IMR-90 (cell line): ENCODE measurements around the gene GPR158. TPM values are rescaled to one million over a fixed set of nuclear protein-coding genes. Genes with fewer than 3 reads are reported as not detected.

Experiments
- ATAC-seq: fragments of 200-7000 bp; cut with Tn5 transposase; 2 replicates; pipeline ENCODE4 v1.9.1; 2020; ENCODE audit warnings: low read depth, mild to moderate bottlenecking, moderate library complexity
- BruUV-seq: library from RNA; stranded (reverse); fragments of 400-500 nt; replicated peaks from 2 replicates; lab custom pipeline; 2021; lab: Mats Ljungman, UMichigan
- CTCF ChIA-PET: fragments of 300-600 bp; formaldehyde crosslinking; extraction: SDS; loops from one replicate; lab custom pipeline; 2021; ENCODE audit warnings: antibody characterized with exemption; lab: Yijun Ruan, JAX
- POLR2A ChIA-PET: fragments of 300-600 bp; sonication (Branson Sonifier 250); formaldehyde crosslinking; loops from one replicate; lab custom pipeline; 2022; ENCODE audit warnings: antibody characterized with exemption; ENCODE audit not compliant: unreplicated experiment; lab: Charles Lee
- DNase-seq: peaks from one replicate; pipeline ENCODE4 v3.0.0; 2013
- H2AFZ ChIP-seq: replicated peaks from 2 replicates; pipeline ENCODE3; 2013; ENCODE audit warnings: low read length, mild to moderate bottlenecking; ENCODE audit not compliant: poor library complexity
- H2AK5ac ChIP-seq: 2 replicates; pipeline ENCODE4 v1.6.1; 2013; ENCODE audit warnings: low read depth, low read length, inconsistent platforms
- H2AK9ac ChIP-seq: replicated peaks from 2 replicates; pipeline ENCODE3; 2013; ENCODE audit warnings: mild to moderate bottlenecking, low read depth, low read length, moderate library complexity; ENCODE audit not compliant: poor library complexity
- H2BK120ac ChIP-seq: 2 replicates; pipeline ENCODE4 v1.6.1; 2013; ENCODE audit warnings: low read depth, low read length, inconsistent platforms
- H2BK15ac ChIP-seq: 3 replicates; pipeline ENCODE4 v1.6.1; 2013; ENCODE audit warnings: low read depth, low read length, inconsistent platforms
- H2BK20ac ChIP-seq: 2 replicates; pipeline ENCODE4 v1.6.1; 2013; ENCODE audit warnings: low read depth, mild to moderate bottlenecking, inconsistent platforms, low read length, moderate library complexity
- H2BK5ac ChIP-seq: 2 replicates; pipeline ENCODE4 v1.6.1; 2013; ENCODE audit warnings: mild to moderate bottlenecking, low read depth, low read length, inconsistent platforms; ENCODE audit not compliant: poor library complexity, severe bottlenecking
- H3K14ac ChIP-seq: replicated peaks from 2 replicates; pipeline ENCODE4 v1.6.1; 2013; ENCODE audit warnings: low read depth, low read length, inconsistent platforms
- H3K18ac ChIP-seq: 2 replicates; pipeline ENCODE4 v1.6.1; 2013; ENCODE audit warnings: low read depth, low read length, control low read depth
- H3K23ac ChIP-seq: 2 replicates; pipeline ENCODE4 v1.6.1; 2013; ENCODE audit warnings: low read depth, low read length, inconsistent platforms
- H3K27ac ChIP-seq: 2 replicates; pipeline ENCODE4 v1.5.1; 2013; ENCODE audit warnings: mild to moderate bottlenecking, control low read depth, low read length; ENCODE audit not compliant: insufficient read depth
- H3K27me3 ChIP-seq: 2 replicates; pipeline ENCODE4 v1.6.1; 2013; ENCODE audit warnings: low read length; ENCODE audit not compliant: control insufficient read depth, insufficient read depth
- H3K36me3 ChIP-seq: 2 replicates; pipeline ENCODE4 v1.6.1; 2013; ENCODE audit warnings: low read length, mixed read lengths; ENCODE audit not compliant: control insufficient read depth, insufficient read depth
- H3K4ac ChIP-seq: 2 replicates; pipeline ENCODE4 v1.6.1; 2013; ENCODE audit warnings: low read depth, low read length, inconsistent platforms
- H3K4me1 ChIP-seq: 2 replicates; pipeline ENCODE4 v1.6.1; 2013; ENCODE audit warnings: low read length, mixed read lengths; ENCODE audit not compliant: control insufficient read depth, insufficient read depth
- H3K4me2 ChIP-seq: 2 replicates; pipeline ENCODE4 v1.6.1; 2013; ENCODE audit warnings: low read depth, mild to moderate bottlenecking, control low read depth, low read length, moderate library complexity
- H3K4me3 ChIP-seq: 2 replicates; pipeline ENCODE4 v1.5.1; 2013; ENCODE audit warnings: low read depth, mild to moderate bottlenecking, control low read depth, low read length, moderate library complexity; ENCODE audit not compliant: insufficient read depth
- H3K56ac ChIP-seq: 2 replicates; pipeline ENCODE4 v1.6.1; 2013; ENCODE audit warnings: low read length, inconsistent platforms; ENCODE audit not compliant: insufficient read depth; ENCODE audit errors: extremely low read depth
- H3K79me1 ChIP-seq, 2 experiments: 2 replicates each; pipeline ENCODE4 v1.6.1; 2013; ENCODE audit warnings: low read length in 2 of 2, inconsistent platforms in 1 of 2, low read depth in 1 of 2
- H3K9ac ChIP-seq: 2 replicates; pipeline ENCODE4 v1.6.1; 2013; ENCODE audit warnings: low read depth, low read length, control low read depth
- H3K9me1 ChIP-seq: 2 replicates; pipeline ENCODE4 v1.6.1; 2013; ENCODE audit warnings: low read length, inconsistent platforms; ENCODE audit not compliant: insufficient read depth
- H3K9me3 ChIP-seq: 2 replicates; pipeline ENCODE4 v1.6.1; 2013; ENCODE audit warnings: low read length; ENCODE audit not compliant: control insufficient read depth, insufficient read depth
- H4K20me1 ChIP-seq: 2 replicates; pipeline ENCODE4 v1.6.1; 2013; ENCODE audit warnings: low read length, inconsistent platforms; ENCODE audit not compliant: insufficient read depth
- H4K5ac ChIP-seq: 2 replicates; pipeline ENCODE4 v1.6.1; 2013; ENCODE audit warnings: mild to moderate bottlenecking, low read depth, low read length, control low read depth
- H4K8ac ChIP-seq, 2 experiments: 2 replicates each; pipeline ENCODE4 v1.6.1; 2013; ENCODE audit warnings: low read depth in 2 of 2, low read length in 2 of 2, control low read depth in 1 of 2, inconsistent platforms in 1 of 2
- H4K91ac ChIP-seq: 2 replicates; pipeline ENCODE4 v1.6.1; 2013; ENCODE audit warnings: low read depth, low read length, inconsistent platforms; ENCODE audit not compliant: insufficient read depth
- MXI1 ChIP-seq: IDR thresholded peaks from 2 replicates; pipeline ENCODE4 v1.6.1; 2012; ENCODE audit warnings: low read depth, mild to moderate bottlenecking, low read length, moderate library complexity, borderline replicate concordance
- POLR2A ChIP-seq: IDR thresholded peaks from 2 replicates; pipeline ENCODE4 v1.6.1; 2012; ENCODE audit warnings: mild to moderate bottlenecking, low read depth, low read length
- WGBS, 2 experiments: methylation state at CpG; one replicate each; pipeline versions ENCODE4 v1.1.5 to v1.1.7; 2013; ENCODE audit warnings: missing lambda C conversion rate in 2 of 2; ENCODE audit not compliant: insufficient read length in 1 of 2; ENCODE audit errors: extremely low coverage in 2 of 2; 5-methylcytosine and 5-hydroxymethylcytosine counted together
- dilution Hi-C: fragments of 300-500 bp; cut with HindIII; formaldehyde crosslinking; loops from one replicate; pipeline ENCODE4 v1.14.3; 2018; ENCODE audit warnings: low sequenced_read_pairs; ENCODE audit not compliant: unreplicated experiment
- in situ Hi-C: fragments of 300-500 bp; cut with MboI; formaldehyde crosslinking; loops from 3 replicates; pipeline ENCODE4 v1.14.3; 2019; ENCODE audit warnings: low sequenced_read_pairs, inconsistent platforms, mixed read lengths
- intact Hi-C: fragments of 100-400 bp; cut with micrococcal nuclease; formaldehyde crosslinking; loops from 2 replicates; pipeline ENCODE4 v1.10.0; 2022
- polyA plus RNA-seq, 3 experiments: library from polyadenylated mRNA; depleted of rRNA; stranded (reverse); fragments of >200 nt; gene quantifications; 2 replicates each; pipeline ENCODE4 v1.2.3, GENCODE V29; 2012; ENCODE audit warnings: low replicate concordance in 1 of 3
- total RNA-seq: library from RNA; depleted of rRNA; stranded (reverse); fragments of >200 nt; gene quantifications from 2 replicates; pipeline ENCODE4 v1.2.3, GENCODE V29; 2012

GPR158 gene
- total and polyA plus RNA-seq, 2 of the 4 experiments (the other 2 are of a cell fraction): not detected

GRCh38 chr10:25565570-25565969 is 390.8 kb downstream of the GPR158 start:
- Histone ChIP-seq H3K27ac (no peak overlapping the region), H3K14ac (no peak overlapping the region), H3K4me2 (no peak overlapping the region), H3K23ac (no peak overlapping the region), H2BK120ac (no peak overlapping the region), H4K91ac (no peak overlapping the region), H3K9ac (no peak overlapping the region), H4K20me1 (no peaks in the 10 kb centered on the region), H3K18ac (no peak overlapping the region), H3K79me1 (no peaks in the 10 kb centered on the region), H3K9me3 (peaks cover 8% of the 10 kb centered on the region; the same call in 1 of the 2 replicates), H2BK15ac (no peak overlapping the region), H3K4me3 (no peak overlapping the region), H3K27me3 (no peaks in the 10 kb centered on the region), H3K4ac (no peak overlapping the region), H2AK9ac (no peak overlapping the region), H4K5ac (no peak overlapping the region), H2AK5ac (no peak overlapping the region), H3K9me1 (no peaks in the 10 kb centered on the region), H3K4me1 (no peaks in the 10 kb centered on the region), H2BK5ac (no peak overlapping the region), H2BK20ac (no peak overlapping the region), H3K36me3 (no peaks in the 10 kb centered on the region), H2AFZ (no peak overlapping the region), H4K8ac (no peak overlapping the region), H3K56ac (no peak overlapping the region)
- 0% methylated on average over 2 of the region's 7 CpGs; no CpG with 5 or more reads in 1 of the 2 experiments for WGBS, 2 experiments
- intact Hi-C loops: no loop called here
- TF ChIP-seq MXI1: no peak
- TF ChIP-seq POLR2A: no peak
- BruUV-seq: no TSS peak
- POLR2A ChIA-PET: no interaction called here
- in situ Hi-C loops: no loop called here
- DNase-seq: no peak
- CTCF ChIA-PET: no interaction called here
- dilution Hi-C loops: no loop called here
- no peak for ATAC-seq
